ENCODE data around the gene GPD2. TPM values are rescaled to one million over a fixed set of nuclear protein-coding genes. Genes with fewer than 3 reads are reported as not detected.

The GPD2 gene
- total and polyA plus RNA-seq, 2 of the 4 experiments (the other 2 are of a cell fraction): 20.4 to 100 TPM

DNA sequence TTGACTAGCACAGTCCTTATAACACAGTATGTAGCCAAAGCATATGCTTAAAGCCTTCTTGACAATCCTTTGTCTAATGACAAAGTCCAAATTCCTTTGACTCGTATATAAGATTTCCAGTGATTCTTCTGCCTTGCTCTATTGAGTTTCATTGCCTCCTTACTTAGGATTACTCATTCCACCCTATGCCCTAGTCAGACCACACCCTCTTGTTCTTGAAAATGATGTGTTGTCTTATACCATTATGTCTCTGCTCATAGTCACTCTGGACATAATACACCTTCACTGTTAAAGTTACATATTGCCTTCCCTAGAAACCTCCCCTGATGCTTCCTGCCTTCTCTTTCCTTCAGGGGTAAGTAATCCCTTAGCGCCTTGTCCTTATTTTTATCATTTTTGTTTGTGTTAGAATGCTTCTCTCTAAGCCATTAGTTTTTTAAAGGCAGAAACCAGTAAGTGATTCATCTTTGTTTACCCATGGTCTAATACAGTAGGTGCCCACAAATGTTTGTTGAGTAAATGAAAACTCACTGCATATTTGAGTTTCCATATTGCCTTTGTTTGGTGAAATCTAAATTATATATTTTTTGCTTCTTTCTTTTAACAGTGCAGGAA, 19.3 kb downstream of the GPD2 start:
- Histone ChIP-seq H3K23ac (ENCODE audit: low read depth, low read length) (no peak overlapping the region), H3K9me1 (ENCODE audit: insufficient read depth, low read length) (peaks cover 4% of the 10 kb centered on the region), H4K8ac (ENCODE audit: low read depth in 2 of 2, low read length in 2 of 2) (peak overlapping the region in 1 of 2 experiments; percentile 19; a peak in 1 of 4 replicates), H2BK20ac (ENCODE audit: low read depth, low read length) (no peak overlapping the region), H3K4me3 (ENCODE audit: insufficient read depth, low read depth, low read length) (no peak overlapping the region), H4K5ac (ENCODE audit: low read depth, low read length) (no peak overlapping the region), H3K79me1 (ENCODE audit: low read depth in 1 of 2, low read length in 2 of 2) (peaks cover 41 to 51% of the 10 kb centered on the region in 2 experiments), H3K4ac (ENCODE audit: low read depth, low read length) (no peak overlapping the region), H2BK120ac (ENCODE audit: low read depth, low read length) (no peak overlapping the region), H3K18ac (ENCODE audit: low read depth, low read length) (no peak overlapping the region), H3K36me3 (ENCODE audit: control insufficient read depth, insufficient read depth, low read length) (no peaks in the 10 kb centered on the region), H2BK5ac (ENCODE audit: low read depth, low read length, poor library complexity, severe bottlenecking) (no peak overlapping the region), H3K27me3 (ENCODE audit: control insufficient read depth, insufficient read depth, low read length) (no peaks in the 10 kb centered on the region), H3K14ac (replicated peaks; ENCODE audit: low read depth, low read length) (no peak overlapping the region), H3K4me1 (ENCODE audit: control insufficient read depth, insufficient read depth, low read length) (peaks cover 5% of the 10 kb centered on the region), H3K27ac (ENCODE audit: insufficient read depth, low read length) (no peak overlapping the region), H3K4me2 (ENCODE audit: low read depth, low read length) (no peak overlapping the region; the same call in 1 of the 2 replicates), H2BK15ac (ENCODE audit: low read depth, low read length) (no peak overlapping the region; the same call in 2 of the 3 replicates), H2AFZ (replicated peaks; ENCODE audit: low read length, poor library complexity) (no peak overlapping the region), H3K9me3 (ENCODE audit: control insufficient read depth, insufficient read depth, low read length) (no peaks in the 10 kb centered on the region), H4K20me1 (ENCODE audit: insufficient read depth, low read length) (no peaks in the 10 kb centered on the region), H3K9ac (ENCODE audit: low read depth, low read length) (no peak overlapping the region), H2AK9ac (replicated peaks; ENCODE audit: low read depth, low read length, poor library complexity) (no peak overlapping the region), H3K56ac (ENCODE audit: extremely low read depth, insufficient read depth, low read length) (no peak overlapping the region), H2AK5ac (ENCODE audit: low read depth, low read length) (no peak overlapping the region), H4K91ac (ENCODE audit: insufficient read depth, low read depth, low read length) (no peak overlapping the region)
- ATAC-seq (ENCODE audit: low read depth) (peak; percentile 69), DNase-seq (peak; percentile 50)
- WGBS, 2 experiments (ENCODE audit: extremely low coverage in 2 of 2, insufficient read length in 1 of 2): no CpG with 5 or more reads among the region's 2 CpGs
- CTCF ChIA-PET: no interaction called here
- dilution Hi-C loops (cut with HindIII; ENCODE audit: low sequenced_read_pairs, unreplicated experiment): no loop called here
- intact Hi-C loops (cut with micrococcal nuclease): no loop called here
- BruUV-seq (replicated peaks): no TSS peak
- POLR2A ChIA-PET (ENCODE audit: unreplicated experiment): no interaction called here
- in situ Hi-C loops (cut with MboI; ENCODE audit: low sequenced_read_pairs): no loop called here
- TF ChIP-seq MAFK (IDR thresholded peaks at IDR 0.05; ENCODE audit: low read depth, low read length) (no peak), RCOR1 (IDR thresholded peaks at IDR 0.05; ENCODE audit: insufficient replicate concordance, low read length) (no peak), MXI1 (IDR thresholded peaks at IDR 0.05; ENCODE audit: borderline replicate concordance, low read depth, low read length) (no peak), BHLHE40 (IDR thresholded peaks at IDR 0.05; ENCODE audit: low read depth, low read length) (no peak), MAZ (IDR thresholded peaks at IDR 0.05; ENCODE audit: borderline replicate concordance, low read depth, low read length) (no peak), CEBPB (IDR thresholded peaks at IDR 0.05; ENCODE audit: low read depth, low read length) (no peak), NFE2L2 (IDR thresholded peaks at IDR 0.05; ENCODE audit: low read depth, low read length) (no peak), RAD21 (IDR thresholded peaks at IDR 0.05; ENCODE audit: low read length) (no peak), POLR2A (IDR thresholded peaks at IDR 0.05; ENCODE audit: low read depth, low read length) (no peak), CHD1 (IDR thresholded peaks at IDR 0.05; ENCODE audit: low read depth, low read length) (no peak), RFX5 (IDR thresholded peaks at IDR 0.05; ENCODE audit: low read depth, low read length) (no peak), SMC3 (IDR thresholded peaks at IDR 0.05; ENCODE audit: low read depth, low read length) (no peak), FOS (IDR thresholded peaks at IDR 0.05; ENCODE audit: low read depth, low read length) (no peak)
- TF ChIP-seq, protein P1, sequence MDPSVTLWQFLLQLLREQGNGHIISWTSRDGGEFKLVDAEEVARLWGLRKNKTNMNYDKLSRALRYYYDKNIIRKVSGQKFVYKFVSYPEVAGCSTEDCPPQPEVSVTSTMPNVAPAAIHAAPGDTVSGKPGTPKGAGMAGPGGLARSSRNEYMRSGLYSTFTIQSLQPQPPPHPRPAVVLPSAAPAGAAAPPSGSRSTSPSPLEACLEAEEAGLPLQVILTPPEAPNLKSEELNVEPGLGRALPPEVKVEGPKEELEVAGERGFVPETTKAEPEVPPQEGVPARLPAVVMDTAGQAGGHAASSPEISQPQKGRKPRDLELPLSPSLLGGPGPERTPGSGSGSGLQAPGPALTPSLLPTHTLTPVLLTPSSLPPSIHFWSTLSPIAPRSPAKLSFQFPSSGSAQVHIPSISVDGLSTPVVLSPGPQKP (IDR thresholded peaks at IDR 0.05; ENCODE audit: borderline replicate concordance, low read depth, low read length): no peak
- TF ChIP-seq, protein P2, sequence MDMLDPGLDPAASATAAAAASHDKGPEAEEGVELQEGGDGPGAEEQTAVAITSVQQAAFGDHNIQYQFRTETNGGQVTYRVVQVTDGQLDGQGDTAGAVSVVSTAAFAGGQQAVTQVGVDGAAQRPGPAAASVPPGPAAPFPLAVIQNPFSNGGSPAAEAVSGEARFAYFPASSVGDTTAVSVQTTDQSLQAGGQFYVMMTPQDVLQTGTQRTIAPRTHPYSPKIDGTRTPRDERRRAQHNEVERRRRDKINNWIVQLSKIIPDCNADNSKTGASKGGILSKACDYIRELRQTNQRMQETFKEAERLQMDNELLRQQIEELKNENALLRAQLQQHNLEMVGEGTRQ (IDR thresholded peaks at IDR 0.05; ENCODE audit: low read depth, low read length): no peak
- TF ChIP-seq, protein P3, sequence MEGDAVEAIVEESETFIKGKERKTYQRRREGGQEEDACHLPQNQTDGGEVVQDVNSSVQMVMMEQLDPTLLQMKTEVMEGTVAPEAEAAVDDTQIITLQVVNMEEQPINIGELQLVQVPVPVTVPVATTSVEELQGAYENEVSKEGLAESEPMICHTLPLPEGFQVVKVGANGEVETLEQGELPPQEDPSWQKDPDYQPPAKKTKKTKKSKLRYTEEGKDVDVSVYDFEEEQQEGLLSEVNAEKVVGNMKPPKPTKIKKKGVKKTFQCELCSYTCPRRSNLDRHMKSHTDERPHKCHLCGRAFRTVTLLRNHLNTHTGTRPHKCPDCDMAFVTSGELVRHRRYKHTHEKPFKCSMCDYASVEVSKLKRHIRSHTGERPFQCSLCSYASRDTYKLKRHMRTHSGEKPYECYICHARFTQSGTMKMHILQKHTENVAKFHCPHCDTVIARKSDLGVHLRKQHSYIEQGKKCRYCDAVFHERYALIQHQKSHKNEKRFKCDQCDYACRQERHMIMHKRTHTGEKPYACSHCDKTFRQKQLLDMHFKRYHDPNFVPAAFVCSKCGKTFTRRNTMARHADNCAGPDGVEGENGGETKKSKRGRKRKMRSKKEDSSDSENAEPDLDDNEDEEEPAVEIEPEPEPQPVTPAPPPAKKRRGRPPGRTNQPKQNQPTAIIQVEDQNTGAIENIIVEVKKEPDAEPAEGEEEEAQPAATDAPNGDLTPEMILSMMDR (conservative IDR thresholded peaks at IDR 0.05; ENCODE audit: low read depth, low read length): no peak

Measured in IMR-90 (cell line).